ENCODE data around the gene TCERG1L.

DNA sequence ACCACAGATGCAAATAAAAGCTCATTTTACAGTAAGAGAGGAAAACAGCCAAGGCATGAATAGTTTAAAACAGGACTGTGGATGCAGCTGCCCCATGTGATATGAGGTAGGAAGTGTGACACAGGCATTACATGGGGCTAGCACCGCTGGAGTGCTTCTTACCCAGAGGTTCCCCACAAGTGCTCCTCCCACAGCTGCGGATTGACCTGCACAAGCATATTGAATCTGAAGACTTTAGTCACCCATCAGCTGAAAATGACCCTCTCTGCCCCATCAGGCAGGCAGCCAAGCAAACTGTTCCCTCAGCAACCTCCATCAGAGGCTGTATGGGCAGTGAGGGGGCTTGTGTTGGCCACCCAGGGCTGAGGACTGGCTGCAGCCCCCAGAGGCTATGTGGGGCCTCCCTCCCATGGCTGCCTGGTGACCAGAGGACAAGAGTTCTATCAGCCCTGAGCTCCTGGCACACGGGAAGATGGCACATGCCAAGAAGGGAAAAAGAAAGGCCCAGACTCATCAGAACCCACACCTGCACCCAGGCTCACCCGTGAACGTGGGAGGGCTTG, 98.7 kb downstream of the TCERG1L start:
- TF ChIP-seq, protein P1, sequence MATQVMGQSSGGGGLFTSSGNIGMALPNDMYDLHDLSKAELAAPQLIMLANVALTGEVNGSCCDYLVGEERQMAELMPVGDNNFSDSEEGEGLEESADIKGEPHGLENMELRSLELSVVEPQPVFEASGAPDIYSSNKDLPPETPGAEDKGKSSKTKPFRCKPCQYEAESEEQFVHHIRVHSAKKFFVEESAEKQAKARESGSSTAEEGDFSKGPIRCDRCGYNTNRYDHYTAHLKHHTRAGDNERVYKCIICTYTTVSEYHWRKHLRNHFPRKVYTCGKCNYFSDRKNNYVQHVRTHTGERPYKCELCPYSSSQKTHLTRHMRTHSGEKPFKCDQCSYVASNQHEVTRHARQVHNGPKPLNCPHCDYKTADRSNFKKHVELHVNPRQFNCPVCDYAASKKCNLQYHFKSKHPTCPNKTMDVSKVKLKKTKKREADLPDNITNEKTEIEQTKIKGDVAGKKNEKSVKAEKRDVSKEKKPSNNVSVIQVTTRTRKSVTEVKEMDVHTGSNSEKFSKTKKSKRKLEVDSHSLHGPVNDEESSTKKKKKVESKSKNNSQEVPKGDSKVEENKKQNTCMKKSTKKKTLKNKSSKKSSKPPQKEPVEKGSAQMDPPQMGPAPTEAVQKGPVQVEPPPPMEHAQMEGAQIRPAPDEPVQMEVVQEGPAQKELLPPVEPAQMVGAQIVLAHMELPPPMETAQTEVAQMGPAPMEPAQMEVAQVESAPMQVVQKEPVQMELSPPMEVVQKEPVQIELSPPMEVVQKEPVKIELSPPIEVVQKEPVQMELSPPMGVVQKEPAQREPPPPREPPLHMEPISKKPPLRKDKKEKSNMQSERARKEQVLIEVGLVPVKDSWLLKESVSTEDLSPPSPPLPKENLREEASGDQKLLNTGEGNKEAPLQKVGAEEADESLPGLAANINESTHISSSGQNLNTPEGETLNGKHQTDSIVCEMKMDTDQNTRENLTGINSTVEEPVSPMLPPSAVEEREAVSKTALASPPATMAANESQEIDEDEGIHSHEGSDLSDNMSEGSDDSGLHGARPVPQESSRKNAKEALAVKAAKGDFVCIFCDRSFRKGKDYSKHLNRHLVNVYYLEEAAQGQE (IDR thresholded peaks at IDR 0.05; ENCODE audit: insufficient read depth in 1 of 2, low read depth in 2 of 2, low read length in 2 of 2) = no peak
- TF ChIP-seq TAF1 (IDR thresholded peaks at IDR 0.05; ENCODE audit: borderline replicate concordance, insufficient read depth, low read length) = no peak
